Fibroblast of lung (primary cell): Measurements from ENCODE around the gene SLC35F3. TPM values are rescaled to one million over a fixed set of nuclear protein-coding genes. Genes with fewer than 3 reads are reported as not detected.
"Not testable (repeated sequence)": the region's sequence is repeated elsewhere in the genome, so short reads cannot be mapped to it uniquely, and the experiment has no call there.

Experiments used
- DNase-seq, 2 donors: peaks; one replicate each; pipeline versions ENCODE4 v3.0.0 to v3.0.0-alpha.2; 2010; ENCODE audit warnings: low read depth in 2 of 2
- H2AFZ ChIP-seq: 2 replicates; pipeline ENCODE4 v1.5.1; 2012; ENCODE audit warnings: low read length, control low read depth, inconsistent platforms
- H3K27ac ChIP-seq: 2 replicates; pipeline ENCODE4 v1.5.1; 2011; ENCODE audit warnings: low read length, control low read depth; ENCODE audit not compliant: insufficient read depth
- H3K27me3 ChIP-seq: 2 replicates; pipeline ENCODE4 v1.5.1; 2011; ENCODE audit warnings: mild to moderate bottlenecking, low read length; ENCODE audit not compliant: control insufficient read depth, insufficient read depth
- H3K36me3 ChIP-seq: 2 replicates; pipeline ENCODE4 v1.5.1; 2011; ENCODE audit warnings: low read length; ENCODE audit not compliant: control insufficient read depth, insufficient read depth
- H3K4me1 ChIP-seq: 2 replicates; pipeline ENCODE4 v1.5.1; 2011; ENCODE audit warnings: low read length; ENCODE audit not compliant: control insufficient read depth, insufficient read depth; ENCODE audit errors: extremely low read depth
- H3K4me2 ChIP-seq: 2 replicates; pipeline ENCODE4 v1.5.1; 2011; ENCODE audit warnings: low read length, control low read depth; ENCODE audit not compliant: insufficient read depth; ENCODE audit errors: extremely low read depth
- H3K4me3 ChIP-seq, 4 experiments: fragments of 200-600 bp in 1 of 4; sonication (generic) in 1 of 4; replicated peaks in 1 of 4; 2 replicates each; pipeline ENCODE4 v1.5.1; 2011 to 2016; ENCODE audit warnings: low read length in 4 of 4, low read depth in 3 of 4, mild to moderate bottlenecking in 3 of 4, control low read depth in 2 of 4, inconsistent platforms in 1 of 4, mixed read lengths in 1 of 4; ENCODE audit not compliant: insufficient read depth in 1 of 4; ENCODE audit errors: control extremely low read depth in 1 of 4
- H3K79me2 ChIP-seq: 2 replicates; pipeline ENCODE4 v1.5.1; 2012; ENCODE audit warnings: mild to moderate bottlenecking, low read length, inconsistent platforms; ENCODE audit not compliant: control insufficient read depth, insufficient read depth
- H3K9ac ChIP-seq: 2 replicates; pipeline ENCODE4 v1.5.1; 2011; ENCODE audit warnings: mild to moderate bottlenecking, low read length, control low read depth; ENCODE audit not compliant: insufficient read depth
- H3K9me3 ChIP-seq: 2 replicates; pipeline ENCODE4 v1.5.1; 2012; ENCODE audit warnings: low read depth, low read length; ENCODE audit not compliant: control insufficient read depth, insufficient read depth
- H4K20me1 ChIP-seq: 2 replicates; pipeline ENCODE4 v1.5.1; 2011; ENCODE audit warnings: low read length; ENCODE audit not compliant: control insufficient read depth, insufficient read depth; ENCODE audit errors: extremely low read depth
- EZH2 ChIP-seq: IDR thresholded peaks from 2 replicates; pipeline ENCODE4 v1.5.1; 2012; ENCODE audit warnings: low read length, control low read depth, mild to moderate bottlenecking; ENCODE audit errors: missing control alignments
- polyA plus RNA-seq, 2 donors: library from polyadenylated mRNA; depleted of rRNA in 1 of 2; stranded (reverse) in 1 of 2; unstranded in 1 of 2; fragments of >200 nt; gene quantifications; 2 replicates each; pipeline ENCODE4 v1.2.1, GENCODE V29; 2011 to 2012; ENCODE audit warnings: missing spikeins in 1 of 2
- total RNA-seq: library from RNA; depleted of rRNA; stranded (reverse); fragments of >200 nt; gene quantifications from 2 replicates; pipeline ENCODE4 v1.2.1, GENCODE V29; 2014
- TF ChIP-seq, protein P1 (sequence below), 2 donors: IDR thresholded peaks in 1 of 2; conservative IDR thresholded peaks in 1 of 2; 1 replicate in 1 of 2; 2 replicates in 1 of 2; pipeline ENCODE4 v1.5.1; 2011 to 2012; ENCODE audit warnings: low read length in 2 of 2, control low read depth in 1 of 2, inconsistent platforms in 1 of 2, low read depth in 1 of 2, mild to moderate bottlenecking in 1 of 2

The SLC35F3 gene
- total and polyA plus RNA-seq, 2 donors (not counting 1 experiment from before 2014, with no cell fraction given): not detected

DNA sequence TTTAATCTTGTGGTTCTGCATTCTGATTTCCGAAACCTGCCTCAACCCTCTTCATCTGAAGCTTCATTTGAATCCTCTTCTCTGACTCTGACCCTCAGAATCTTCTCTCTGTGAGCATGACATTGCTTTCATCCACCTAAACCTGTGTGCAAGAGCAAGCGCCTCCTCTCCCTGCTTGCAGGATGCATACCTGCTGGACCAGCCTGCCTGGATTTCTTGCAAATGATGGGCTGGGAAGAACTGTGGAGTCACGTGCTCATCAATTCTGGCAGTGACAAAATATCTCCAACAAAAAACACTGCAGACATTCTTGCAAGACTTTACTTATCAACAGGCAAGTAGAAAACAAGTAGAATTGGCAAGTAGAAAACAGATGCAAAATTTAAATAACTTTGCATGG, 20.8 kb upstream of the SLC35F3 start:
- H2AFZ ChIP-seq: no peak overlapping the region
- H3K36me3 ChIP-seq: no peaks in the 10 kb centered on the region
- no peak overlapping the region for H3K27ac ChIP-seq
- no peak overlapping the region for H3K9ac ChIP-seq
- no peaks in the 10 kb centered on the region for H3K27me3 ChIP-seq
- no peak overlapping the region for H3K4me2 ChIP-seq
- no peaks in the 10 kb centered on the region for H3K79me2 ChIP-seq
- no peak for DNase-seq
- TF ChIP-seq EZH2: no peak
- no peaks in the 10 kb centered on the region for H3K4me1 ChIP-seq
- H4K20me1 ChIP-seq: no peaks in the 10 kb centered on the region
- no peaks in the 10 kb centered on the region for H3K9me3 ChIP-seq
- no peak overlapping the region for H3K4me3 ChIP-seq

DNA sequence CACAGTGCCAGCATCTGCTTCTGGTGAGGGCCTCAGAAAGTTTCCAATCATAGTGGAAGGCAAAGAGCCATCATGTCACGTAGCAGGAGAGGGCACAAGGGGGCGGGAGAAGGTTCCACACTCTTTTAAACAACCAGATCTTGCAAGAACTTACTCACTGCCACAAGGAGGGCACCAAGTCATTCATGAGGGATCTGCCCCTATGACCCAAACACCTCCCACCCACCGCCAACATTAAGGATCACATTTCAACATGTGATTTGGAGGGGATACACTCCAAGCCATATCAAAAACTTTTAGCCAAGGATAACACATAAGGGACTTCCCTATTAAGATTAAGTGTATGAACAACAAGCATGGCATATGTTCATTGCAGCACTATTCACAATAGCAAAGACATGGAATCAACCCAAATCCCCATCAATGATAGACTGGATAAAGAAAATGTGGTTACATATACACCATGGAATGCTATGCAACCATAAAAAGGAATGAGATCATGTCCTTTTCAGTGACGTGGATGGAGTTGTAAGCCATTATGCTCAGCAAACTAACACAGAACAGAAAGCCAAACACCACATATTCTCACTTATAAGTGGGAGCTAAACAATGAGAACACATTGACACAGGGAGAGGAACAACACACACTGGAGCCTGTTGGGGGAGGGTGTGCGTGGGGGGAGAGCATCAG, 19.9 kb upstream of the SLC35F3 start:
- H3K36me3 ChIP-seq: no peaks in the 10 kb centered on the region
- no peaks in the 10 kb centered on the region for H3K4me1 ChIP-seq
- H3K4me3 ChIP-seq: no peak overlapping the region
- H2AFZ ChIP-seq: no peak overlapping the region
- no peaks in the 10 kb centered on the region for H3K27me3 ChIP-seq
- peak in 1 of 2 donors; percentile 84 for DNase-seq
- TF ChIP-seq EZH2: no peak
- TF ChIP-seq, protein P1, sequence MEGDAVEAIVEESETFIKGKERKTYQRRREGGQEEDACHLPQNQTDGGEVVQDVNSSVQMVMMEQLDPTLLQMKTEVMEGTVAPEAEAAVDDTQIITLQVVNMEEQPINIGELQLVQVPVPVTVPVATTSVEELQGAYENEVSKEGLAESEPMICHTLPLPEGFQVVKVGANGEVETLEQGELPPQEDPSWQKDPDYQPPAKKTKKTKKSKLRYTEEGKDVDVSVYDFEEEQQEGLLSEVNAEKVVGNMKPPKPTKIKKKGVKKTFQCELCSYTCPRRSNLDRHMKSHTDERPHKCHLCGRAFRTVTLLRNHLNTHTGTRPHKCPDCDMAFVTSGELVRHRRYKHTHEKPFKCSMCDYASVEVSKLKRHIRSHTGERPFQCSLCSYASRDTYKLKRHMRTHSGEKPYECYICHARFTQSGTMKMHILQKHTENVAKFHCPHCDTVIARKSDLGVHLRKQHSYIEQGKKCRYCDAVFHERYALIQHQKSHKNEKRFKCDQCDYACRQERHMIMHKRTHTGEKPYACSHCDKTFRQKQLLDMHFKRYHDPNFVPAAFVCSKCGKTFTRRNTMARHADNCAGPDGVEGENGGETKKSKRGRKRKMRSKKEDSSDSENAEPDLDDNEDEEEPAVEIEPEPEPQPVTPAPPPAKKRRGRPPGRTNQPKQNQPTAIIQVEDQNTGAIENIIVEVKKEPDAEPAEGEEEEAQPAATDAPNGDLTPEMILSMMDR (conservative IDR thresholded peaks at IDR 0.05 in 1 of 2, IDR thresholded peaks at IDR 0.05 in 1 of 2; ENCODE audit: low read depth in 1 of 2, low read length in 2 of 2): no peak
- H4K20me1 ChIP-seq: no peaks in the 10 kb centered on the region
- H3K9me3 ChIP-seq: no peaks in the 10 kb centered on the region
- H3K9ac ChIP-seq: no peak overlapping the region
- no peak overlapping the region for H3K4me2 ChIP-seq
- no peaks in the 10 kb centered on the region for H3K79me2 ChIP-seq
- H3K27ac ChIP-seq: no peak overlapping the region

DNA sequence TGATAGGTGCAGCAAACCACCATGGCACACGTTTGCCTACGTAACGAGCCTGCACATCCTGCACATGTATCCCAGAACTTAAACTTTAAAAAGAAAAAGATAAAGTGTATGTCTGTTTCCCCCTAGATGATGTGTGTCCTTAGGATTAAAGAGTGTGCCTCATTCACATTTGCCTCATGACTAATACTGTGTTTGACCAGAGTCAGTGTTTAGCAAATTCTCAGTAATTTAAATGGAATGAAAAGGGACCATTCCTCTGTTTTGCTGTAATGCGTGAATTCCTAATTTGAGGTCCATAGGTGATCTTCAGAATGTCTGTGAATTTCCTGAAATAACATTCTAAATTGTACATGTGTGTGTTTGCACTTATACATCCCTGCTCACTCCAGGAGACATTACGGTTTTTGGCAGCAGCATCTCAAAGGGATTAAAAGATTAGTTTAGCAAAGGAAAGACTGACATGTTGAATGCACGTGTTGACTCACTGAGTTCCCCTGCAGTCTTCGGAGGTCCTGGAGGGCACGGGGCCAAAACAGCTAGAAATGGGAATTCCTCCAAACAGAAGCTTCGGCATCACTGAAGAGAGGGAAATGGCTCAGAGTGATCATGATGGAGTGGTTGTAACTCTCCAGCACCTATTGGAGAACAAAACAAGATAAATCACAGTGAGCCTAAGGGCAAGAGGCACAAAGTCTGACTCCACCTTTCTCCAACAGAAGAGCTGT, 19.1 kb upstream of the SLC35F3 start:
- Histone ChIP-seq H3K9me3 (no peaks in the 10 kb centered on the region), H3K79me2 (no peaks in the 10 kb centered on the region), H3K9ac (no peak overlapping the region), H3K27me3 (no peaks in the 10 kb centered on the region), H3K4me3 (no peak overlapping the region), H3K36me3 (no peaks in the 10 kb centered on the region), H3K4me1 (no peaks in the 10 kb centered on the region), H3K27ac (no peak overlapping the region), H2AFZ (no peak overlapping the region), H3K4me2 (no peak overlapping the region), H4K20me1 (no peaks in the 10 kb centered on the region)
- no peak for TF ChIP-seq EZH2
- TF ChIP-seq, protein P1 (conservative IDR thresholded peaks at IDR 0.05 in 1 of 2, IDR thresholded peaks at IDR 0.05 in 1 of 2; ENCODE audit: low read depth in 1 of 2, low read length in 2 of 2): no peak
- DNase-seq: peak in 1 of 2 donors; percentile 78

DNA sequence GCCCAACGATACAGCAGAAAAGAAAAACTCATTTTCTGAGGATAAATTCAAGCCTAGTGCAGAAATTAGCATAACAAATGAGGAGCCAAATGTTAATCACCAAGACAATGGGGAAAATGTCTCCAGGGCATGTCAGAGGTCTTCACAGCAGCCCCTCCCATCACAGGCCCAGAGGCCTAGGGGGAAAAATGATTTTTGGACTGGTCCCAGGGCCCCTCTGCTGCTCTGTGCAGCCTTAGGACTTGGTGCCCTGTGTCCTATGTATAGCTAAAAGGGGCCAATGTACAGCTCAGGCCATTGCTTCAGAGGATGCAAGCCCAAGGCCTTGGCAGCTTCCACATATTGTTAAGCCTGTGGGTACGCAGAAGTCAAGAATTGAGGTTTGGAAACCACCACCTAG, 13.3 kb upstream of the SLC35F3 start:
- not testable (repeated sequence) for H3K27me3 ChIP-seq, H3K27ac ChIP-seq, H3K36me3 ChIP-seq, H3K4me3 ChIP-seq, H3K4me1 ChIP-seq, H3K9ac ChIP-seq, H3K79me2 ChIP-seq, H3K9me3 ChIP-seq, H2AFZ ChIP-seq, H3K4me2 ChIP-seq, DNase-seq, H4K20me1 ChIP-seq
